Stimulated activated CD8-positive, alpha-beta memory T cell treated with anti-CD3 and anti-CD28 coated beads, Interleukin-4, amount 100 ng/mL, for 4 hours (primary cell): Measurements from ENCODE around the gene FNDC5.

Experiments
- DNase-seq, 2 donors: peaks; one replicate each; pipeline ENCODE4 v3.0.0-alpha.2; 2020; ENCODE audit warnings: low read depth in 2 of 2, low spot score in 1 of 2

The FNDC5 gene

GRCh38 chr1:32865639-32866405, 4.9 kb downstream of the FNDC5 start:
- no peak for DNase-seq

GRCh38 chr1:32864375-32865019, 6.2 kb downstream of the FNDC5 start:
- no peak for DNase-seq

- DNase-seq: no peak
Measured at GRCh38 chr1:32863881-32864245, 6.8 kb downstream of the FNDC5 start.

GRCh38 chr1:32863218-32863880, 7.4 kb downstream of the FNDC5 start:
- DNase-seq: no peak

DNA sequence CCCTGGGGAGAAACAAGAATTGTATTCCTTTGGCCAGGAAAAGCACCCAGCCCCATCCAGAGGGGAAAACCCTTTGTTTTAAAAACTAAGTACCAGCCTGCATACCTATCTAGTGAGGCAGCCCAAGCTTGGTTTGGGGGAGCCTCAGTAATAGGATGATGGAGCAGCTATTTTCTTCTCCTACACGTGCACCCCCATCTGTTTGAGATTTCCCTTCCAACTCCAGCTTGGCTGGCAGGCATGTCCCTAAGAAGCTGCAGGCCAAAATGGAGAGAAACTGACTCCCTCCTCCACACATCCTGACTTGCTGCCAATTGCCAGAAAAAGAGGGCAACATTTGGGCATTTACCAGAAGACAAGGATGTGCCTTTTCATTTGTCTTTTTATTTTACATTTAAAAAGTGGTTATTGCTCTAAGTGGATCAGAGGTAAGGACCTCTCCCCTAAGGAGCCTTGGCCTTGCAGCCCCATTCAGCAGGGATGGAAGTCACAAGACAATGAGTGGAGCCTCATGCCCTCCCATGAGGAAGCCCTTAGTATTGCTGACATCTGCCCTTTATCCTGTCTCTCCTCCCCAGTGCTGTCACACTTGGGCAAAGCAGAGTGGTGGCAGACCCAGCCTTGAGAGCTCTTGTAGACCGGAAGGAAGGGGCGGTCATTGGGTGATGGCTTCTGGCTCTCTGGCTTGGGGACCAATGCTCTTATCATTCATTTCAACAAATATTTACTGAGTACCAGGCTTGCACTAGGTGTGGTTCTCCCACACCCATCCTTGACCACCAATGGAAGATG, 8.6 kb downstream of the FNDC5 start:
- no peak for DNase-seq

- DNase-seq: no peak
Measured at GRCh38 chr1:32860566-32860965, 10.1 kb downstream of the FNDC5 start.

GRCh38 chr1:32859915-32860314, 10.8 kb downstream of the FNDC5 start:
- DNase-seq: no peak

DNA sequence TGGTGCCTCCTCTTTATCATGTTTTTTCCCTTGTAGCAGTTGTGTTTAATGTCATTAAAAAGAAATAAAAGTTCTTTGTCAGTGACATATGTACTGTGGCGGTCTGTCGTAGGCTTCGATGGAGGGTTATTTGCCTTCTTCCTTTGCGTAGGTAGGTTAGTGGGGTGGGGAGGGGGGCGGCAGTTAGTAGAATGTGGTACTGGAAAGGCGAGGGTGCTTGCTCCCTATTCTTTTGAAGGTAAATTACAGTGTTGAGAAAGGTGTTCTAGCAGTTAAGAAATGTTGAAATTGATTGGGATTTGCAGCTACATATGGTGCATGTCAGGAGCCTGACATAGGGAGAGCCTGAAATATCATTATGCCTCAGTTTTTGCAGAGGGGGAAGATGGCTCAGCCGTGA, 11.9 kb downstream of the FNDC5 start:
- DNase-seq: no peak

- DNase-seq: no peak
Measured at GRCh38 chr1:32858136-32858535, 12.6 kb downstream of the FNDC5 start.

- DNase-seq: no peak
Measured at GRCh38 chr1:32855861-32856617, 14.7 kb downstream of the FNDC5 start.

GRCh38 chr1:32848354-32849063, 22.2 kb downstream of the FNDC5 start:
- DNase-seq: no peak

- DNase-seq: no peak
Measured at GRCh38 chr1:32831878-32832277, 38.8 kb downstream of the FNDC5 start.

- DNase-seq: no peak
Measured at GRCh38 chr1:32830092-32830852, 40.4 kb downstream of the FNDC5 start.

DNA sequence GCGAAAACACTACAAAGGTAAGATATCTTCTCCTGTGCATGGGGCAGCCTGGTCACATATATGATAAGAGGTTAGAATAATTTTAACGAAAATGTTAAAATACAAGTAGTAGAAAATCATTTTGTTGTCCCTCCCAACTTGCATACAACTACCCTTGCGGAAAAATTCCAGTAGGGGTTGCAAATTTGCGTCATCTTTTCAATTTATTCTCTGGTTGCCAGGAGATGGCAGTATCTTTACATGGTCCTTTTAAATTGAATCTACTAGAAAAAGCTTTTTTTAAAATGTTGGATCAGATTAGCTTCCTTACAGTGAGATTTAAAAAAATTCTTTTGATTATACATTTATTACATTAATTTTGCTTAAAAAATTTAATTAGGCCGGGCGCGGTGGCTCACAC, 42.4 kb downstream of the FNDC5 start:
- DNase-seq: no peak

GRCh38 chr1:32825181-32825580, 45.5 kb downstream of the FNDC5 start:
- no peak for DNase-seq

GRCh38 chr1:32818804-32819541, 51.7 kb downstream of the FNDC5 start:
- DNase-seq: no peak

- no peak for DNase-seq
Measured at GRCh38 chr1:32817815-32818786, 52.6 kb downstream of the FNDC5 start.
